Large intestine (tissue), 3 donors: ENCODE measurements around the gene PITPNC1. TPM values are rescaled to one million over a fixed set of nuclear protein-coding genes. Genes with fewer than 3 reads are reported as not detected.

ENCODE experiments used
- DNase-seq, 2 donors: peaks; one replicate each; pipeline versions ENCODE4 v3.0.0 to v3.0.0-alpha.2; 2013
- H3K27ac ChIP-seq: one replicate; pipeline ENCODE4 v1.5.1; 2013; ENCODE audit warnings: low read length
- H3K27me3 ChIP-seq: 2 replicates; pipeline ENCODE4 v1.6.1; 2013; ENCODE audit warnings: low read length; ENCODE audit not compliant: control insufficient read depth, insufficient read depth
- H3K36me3 ChIP-seq: 2 replicates; pipeline ENCODE4 v1.6.1; 2013; ENCODE audit warnings: low read length; ENCODE audit not compliant: control insufficient read depth, insufficient read depth
- H3K4me1 ChIP-seq: one replicate; pipeline ENCODE4 v1.6.1; 2013; ENCODE audit warnings: low read length; ENCODE audit not compliant: control insufficient read depth, insufficient read depth
- H3K4me3 ChIP-seq: one replicate; pipeline ENCODE4 v1.5.1; 2013; ENCODE audit warnings: low read length
- H3K9me3 ChIP-seq: one replicate; pipeline ENCODE4 v1.6.1; 2013; ENCODE audit warnings: mild to moderate bottlenecking, low read depth, low read length, moderate library complexity; ENCODE audit not compliant: control insufficient read depth
- WGBS: methylation state at CpG from one replicate; pipeline ENCODE4 v1.1.5; 2013; ENCODE audit warnings: low lambda C conversion rate; ENCODE audit not compliant: insufficient coverage; 5-methylcytosine and 5-hydroxymethylcytosine counted together
- polyA plus RNA-seq: library from polyadenylated mRNA; unstranded; fragments of 120-200 nt; gene quantifications from one replicate; pipeline ENCODE4 v1.2.1, GENCODE V29; 2013

Gene PITPNC1
- polyA plus RNA-seq, 1 donor: 6.7 TPM

DNA sequence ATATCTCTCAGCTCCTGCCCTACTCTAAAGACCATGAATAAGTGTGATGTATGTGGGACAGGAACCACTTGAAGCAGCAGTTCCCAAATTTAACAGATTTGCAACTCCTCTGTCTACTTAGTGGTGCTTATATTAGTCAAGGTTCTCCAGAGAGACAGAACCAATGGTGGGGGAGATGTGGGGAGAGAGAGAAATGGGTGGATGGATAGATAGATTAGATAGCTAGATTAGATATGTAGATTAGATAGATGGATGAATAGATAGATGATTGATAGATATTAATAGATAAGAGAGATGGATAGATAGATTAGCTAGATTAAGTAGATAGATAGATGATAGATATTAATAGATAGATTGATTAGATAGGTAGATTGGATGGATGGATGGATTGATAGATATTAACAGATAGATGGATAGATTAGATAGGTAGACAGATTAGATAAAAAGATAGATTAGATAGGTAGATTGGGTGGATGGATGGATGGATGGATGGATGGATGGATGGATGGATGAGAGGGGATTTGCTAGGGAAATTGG is 186.7 kb downstream of the PITPNC1 start:
- Histone ChIP-seq H3K4me3 (no peak overlapping the region), H3K27me3 (no peaks in the 10 kb centered on the region), H3K4me1 (no peaks in the 10 kb centered on the region), H3K9me3 (no peaks in the 10 kb centered on the region), H3K36me3 (no peaks in the 10 kb centered on the region), H3K27ac (no peak overlapping the region)
- no peak for DNase-seq

DNA sequence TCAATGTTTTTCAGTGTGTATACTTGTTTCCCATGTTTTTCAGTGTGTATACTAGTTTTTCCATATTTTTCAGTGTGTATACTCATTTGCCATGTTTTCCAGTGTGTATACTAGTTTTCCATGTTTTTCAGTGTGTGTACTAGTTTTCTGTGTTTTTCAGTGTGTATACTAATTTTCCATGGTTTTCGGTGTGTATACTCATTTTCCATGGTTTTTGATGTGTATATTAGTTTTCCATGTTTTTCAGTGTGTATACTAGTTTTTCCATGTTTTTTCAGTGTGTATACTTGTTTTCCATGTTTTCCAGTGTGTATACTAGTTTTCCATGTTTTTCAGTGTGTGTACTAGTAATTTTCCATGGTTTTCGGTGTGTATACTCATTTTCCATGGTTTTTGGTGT is 188.0 kb downstream of the PITPNC1 start:
- Histone ChIP-seq H3K9me3 (no peaks in the 10 kb centered on the region), H3K27me3 (no peaks in the 10 kb centered on the region), H3K4me3 (no peak overlapping the region), H3K27ac (no peak overlapping the region), H3K36me3 (no peaks in the 10 kb centered on the region), H3K4me1 (no peaks in the 10 kb centered on the region)
- DNase-seq: no peak
- WGBS: no CpG with 5 or more reads among the region's 2 CpGs

DNA sequence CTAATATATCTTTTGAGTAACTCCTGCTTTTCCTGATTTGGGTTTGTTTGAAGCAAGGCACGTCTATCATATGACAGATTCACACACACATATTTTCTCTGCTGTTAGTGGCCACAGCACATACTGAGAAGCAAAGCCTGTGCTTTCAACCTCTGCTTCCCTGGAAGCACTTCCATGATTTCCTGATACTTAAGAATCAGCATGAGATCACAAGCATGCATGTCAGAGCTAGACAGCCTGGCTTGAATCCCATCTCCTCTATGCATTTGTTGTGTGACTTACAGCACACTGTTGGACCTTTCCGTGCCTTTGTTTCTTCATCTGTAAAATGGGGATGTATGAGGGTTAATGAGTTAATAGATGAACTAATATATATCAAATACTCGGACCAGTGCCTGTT is 189.6 kb downstream of the PITPNC1 start:
- no peaks in the 10 kb centered on the region for H3K4me1 ChIP-seq
- H3K9me3 ChIP-seq: no peaks in the 10 kb centered on the region
- H3K27ac ChIP-seq: no peak overlapping the region
- DNase-seq: no peak
- no peak overlapping the region for H3K4me3 ChIP-seq
- WGBS: no CpG with 5 or more reads among the region's 3 CpGs
- no peaks in the 10 kb centered on the region for H3K27me3 ChIP-seq
- no peaks in the 10 kb centered on the region for H3K36me3 ChIP-seq

DNA sequence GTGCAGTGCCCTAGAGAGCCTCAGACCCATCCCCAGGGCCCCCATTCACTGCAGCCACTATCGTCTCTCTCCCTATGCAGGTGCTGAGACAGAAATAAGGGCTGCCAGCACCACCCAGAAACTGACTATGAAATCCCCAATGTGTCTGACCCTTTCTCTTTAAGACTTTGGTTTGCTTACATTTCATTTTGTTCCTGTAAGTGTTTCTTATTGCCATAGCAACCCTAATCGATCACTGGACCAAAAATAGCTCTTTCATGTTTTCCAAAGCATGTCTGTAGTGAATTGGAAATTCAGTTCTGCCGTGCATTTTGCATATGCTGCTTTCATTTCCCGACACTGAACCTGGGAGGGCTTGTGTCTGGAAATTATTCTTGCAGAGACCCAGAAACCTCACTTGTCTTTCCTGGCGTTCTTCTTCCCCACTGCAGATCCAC is 192.0 kb downstream of the PITPNC1 start:
- no peaks in the 10 kb centered on the region for H3K27me3 ChIP-seq
- H3K4me1 ChIP-seq: no peaks in the 10 kb centered on the region
- no CpG with 5 or more reads among the region's 5 CpGs for WGBS
- DNase-seq: no peak
- no peaks in the 10 kb centered on the region for H3K9me3 ChIP-seq
- no peaks in the 10 kb centered on the region for H3K36me3 ChIP-seq
- H3K4me3 ChIP-seq: no peak overlapping the region
- no peak overlapping the region for H3K27ac ChIP-seq

DNA sequence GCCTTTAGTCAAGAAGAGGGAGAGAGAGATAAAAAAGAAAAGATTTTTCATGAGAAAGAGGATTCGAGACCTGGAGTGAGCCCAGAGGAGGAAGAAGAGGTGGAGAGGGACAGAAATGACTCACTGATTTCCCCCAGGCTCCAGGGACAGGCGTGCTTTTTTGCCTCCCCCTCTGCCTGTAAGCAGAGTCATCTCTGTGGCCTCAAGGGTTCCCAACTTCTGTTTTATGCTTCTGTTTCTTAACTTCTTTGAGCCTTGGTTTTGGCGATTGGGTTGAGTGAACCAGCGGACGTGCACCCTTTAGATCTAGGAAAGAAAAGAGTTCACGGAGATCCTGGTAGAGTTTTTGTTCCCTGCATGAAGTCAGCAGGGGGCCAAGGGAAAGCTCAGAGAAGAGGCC is 192.8 kb downstream of the PITPNC1 start:
- Histone ChIP-seq H3K27ac (no peak overlapping the region), H3K27me3 (no peaks in the 10 kb centered on the region), H3K4me3 (no peak overlapping the region), H3K9me3 (no peaks in the 10 kb centered on the region), H3K36me3 (no peaks in the 10 kb centered on the region), H3K4me1 (no peaks in the 10 kb centered on the region)
- DNase-seq: no peak
- no CpG with 5 or more reads among the region's 6 CpGs for WGBS

DNA sequence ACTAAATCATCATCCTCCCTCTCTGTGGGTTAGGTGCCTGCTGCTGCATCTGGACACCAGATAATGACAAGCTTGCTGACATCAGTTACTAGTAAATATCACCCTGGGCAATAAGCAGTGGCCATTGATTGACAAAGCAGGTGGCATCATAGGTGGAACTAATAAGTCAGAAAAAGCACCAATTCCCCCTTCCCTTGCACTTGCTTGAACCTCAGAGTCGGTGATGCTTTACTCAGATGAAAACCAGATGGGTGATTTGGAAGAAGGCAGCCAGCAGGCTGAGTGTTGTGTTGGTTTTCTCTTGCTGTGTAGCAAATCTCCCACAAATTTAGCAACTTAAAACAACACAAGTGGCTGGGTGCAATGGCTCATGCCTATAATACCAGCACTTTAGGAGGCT is 193.7 kb downstream of the PITPNC1 start:
- WGBS: no CpG with 5 or more reads among the region's 1 CpG
- no peaks in the 10 kb centered on the region for H3K4me1 ChIP-seq
- DNase-seq: no peak
- no peak overlapping the region for H3K4me3 ChIP-seq
- H3K27ac ChIP-seq: no peak overlapping the region
- H3K9me3 ChIP-seq: no peaks in the 10 kb centered on the region
- H3K36me3 ChIP-seq: no peaks in the 10 kb centered on the region
- H3K27me3 ChIP-seq: no peaks in the 10 kb centered on the region

DNA sequence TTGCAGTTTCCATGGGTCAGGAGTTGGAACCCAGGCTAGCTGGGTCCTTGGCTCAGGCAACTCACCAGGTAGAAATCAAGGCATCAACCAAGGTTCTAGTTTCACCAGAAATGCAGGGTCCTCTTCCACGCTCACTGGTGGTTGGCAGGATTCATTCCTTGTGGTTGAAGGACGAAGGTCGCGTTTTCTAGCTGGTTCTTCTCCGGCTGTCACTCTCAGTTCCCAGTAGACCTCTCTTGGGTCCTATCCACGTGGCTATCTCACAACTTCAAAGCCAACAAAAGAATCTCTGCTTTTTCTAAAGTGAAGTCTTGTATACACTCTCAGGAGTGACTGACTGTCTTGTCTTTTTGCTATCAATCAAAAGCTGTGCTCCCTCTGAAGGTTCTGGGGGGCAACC is 194.4 kb downstream of the PITPNC1 start:
- no peak overlapping the region for H3K27ac ChIP-seq
- H3K36me3 ChIP-seq: no peaks in the 10 kb centered on the region
- no peak overlapping the region for H3K4me3 ChIP-seq
- WGBS: no CpG with 5 or more reads among the region's 6 CpGs
- no peaks in the 10 kb centered on the region for H3K9me3 ChIP-seq
- no peaks in the 10 kb centered on the region for H3K4me1 ChIP-seq
- H3K27me3 ChIP-seq: no peaks in the 10 kb centered on the region
- no peak for DNase-seq

DNA sequence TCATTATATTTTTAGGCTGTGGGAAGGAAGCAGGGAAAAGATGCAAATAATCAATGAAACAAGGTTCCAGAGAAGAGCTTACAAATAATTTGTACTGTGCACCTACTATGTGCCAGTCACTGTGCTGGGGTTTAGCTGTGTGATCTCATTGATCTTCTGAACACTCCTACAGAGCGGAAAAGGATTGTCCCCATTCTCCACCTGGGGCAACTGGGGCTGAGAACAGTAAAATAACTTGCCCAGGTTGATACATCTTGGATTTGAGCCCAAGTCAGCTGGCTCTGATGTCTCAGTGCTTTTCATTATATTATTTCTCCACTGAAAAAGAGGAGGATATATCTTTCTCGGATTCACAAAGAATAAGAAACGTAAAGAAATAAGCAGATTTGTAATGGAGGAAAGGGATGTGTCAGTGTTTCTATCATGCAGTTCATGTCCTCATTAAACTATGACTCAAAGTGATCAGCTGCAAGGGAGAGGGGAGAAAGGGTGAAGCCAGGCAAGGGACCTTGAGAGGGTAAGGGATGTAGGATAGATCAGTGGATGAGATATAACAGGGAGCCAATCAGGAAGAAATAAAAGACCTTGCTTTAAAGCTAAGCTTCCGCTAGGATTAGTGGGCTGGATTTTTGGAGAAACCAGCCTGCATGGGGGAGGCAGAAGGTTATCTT is 197.0 kb downstream of the PITPNC1 start:
- H3K9me3 ChIP-seq: no peaks in the 10 kb centered on the region
- no peaks in the 10 kb centered on the region for H3K36me3 ChIP-seq
- H3K27ac ChIP-seq: no peak overlapping the region
- H3K27me3 ChIP-seq: no peaks in the 10 kb centered on the region
- no peak overlapping the region for H3K4me3 ChIP-seq
- no peak for DNase-seq
- no CpG with 5 or more reads among the region's 4 CpGs for WGBS
- H3K4me1 ChIP-seq: no peaks in the 10 kb centered on the region

DNA sequence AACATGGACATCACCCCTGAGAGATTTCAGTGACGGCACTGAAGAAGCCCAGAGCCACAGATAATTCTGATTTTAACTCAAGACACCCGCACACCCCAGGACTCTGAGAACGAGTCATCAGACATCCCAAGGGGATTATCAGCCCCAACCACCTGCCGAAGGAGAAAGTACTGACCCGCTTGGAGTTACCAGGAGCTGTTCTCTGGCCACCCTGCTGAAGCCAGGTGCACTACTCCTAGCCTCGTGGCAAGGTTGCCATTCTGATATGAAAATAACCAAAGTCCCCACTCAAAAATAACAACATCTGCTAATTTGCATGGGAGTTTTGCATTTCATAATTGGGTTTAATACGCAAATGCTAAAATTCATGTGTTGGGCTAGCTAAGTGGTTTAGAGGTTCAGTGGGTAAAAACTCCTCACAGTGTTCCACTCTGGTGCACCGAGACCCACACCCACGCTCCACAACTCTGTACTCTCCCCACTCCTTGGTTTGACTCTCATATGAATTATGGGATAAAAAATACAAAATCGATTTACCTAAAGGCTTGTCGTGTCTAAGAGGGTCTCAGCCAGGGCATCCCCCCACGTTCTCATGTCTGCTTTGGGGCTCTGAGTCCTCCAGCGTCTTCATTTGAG is 197.7 kb downstream of the PITPNC1 start:
- H3K4me1 ChIP-seq: no peaks in the 10 kb centered on the region
- H3K27ac ChIP-seq: no peak overlapping the region
- H3K36me3 ChIP-seq: no peaks in the 10 kb centered on the region
- H3K9me3 ChIP-seq: no peaks in the 10 kb centered on the region
- H3K27me3 ChIP-seq: no peaks in the 10 kb centered on the region
- no peak overlapping the region for H3K4me3 ChIP-seq
- DNase-seq: no peak
- 40% methylated on average over 1 of the region's 13 CpGs for WGBS

DNA sequence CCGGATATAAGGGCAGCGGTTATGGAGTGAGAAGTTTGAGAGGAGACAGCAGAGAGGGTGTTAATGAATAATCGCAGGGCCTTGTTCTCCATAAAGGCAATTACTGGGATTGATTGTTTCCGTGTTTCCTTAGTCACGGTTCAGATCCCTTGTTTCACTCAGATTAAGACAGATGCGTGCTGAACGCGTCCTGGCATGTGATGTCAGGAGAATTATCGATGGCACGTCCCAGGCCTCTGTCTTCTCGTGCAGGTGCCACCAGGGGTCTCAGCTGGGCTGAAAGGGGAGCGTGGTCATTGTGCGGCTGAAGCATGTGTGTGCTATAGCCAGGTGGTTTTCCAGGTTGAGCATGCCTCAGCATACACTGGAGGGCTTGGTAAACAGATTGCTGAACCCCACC is 198.2 kb downstream of the PITPNC1 start:
- Histone ChIP-seq H3K36me3 (no peaks in the 10 kb centered on the region), H3K27me3 (no peaks in the 10 kb centered on the region), H3K4me1 (no peaks in the 10 kb centered on the region), H3K4me3 (no peak overlapping the region), H3K9me3 (no peaks in the 10 kb centered on the region), H3K27ac (no peak overlapping the region)
- peak in 1 of 2 donors; percentile 18 for DNase-seq
- WGBS: no CpG with 5 or more reads among the region's 13 CpGs
